Progenitor cell of endocrine pancreas (in vitro differentiated cells): ENCODE results near the gene HOXD10. TPM values are rescaled to one million over a fixed set of nuclear protein-coding genes. Genes with fewer than 3 reads are reported as not detected.

Experiments
- DNase-seq: peaks from one replicate; pipeline ENCODE4 v3.0.0; 2021; ENCODE audit warnings: low spot score; ENCODE audit not compliant: unreplicated experiment
- H3K27ac Mint-ChIP-seq: 2 replicates; pipeline ENCODE4 v1.8.0; 2021; ENCODE audit warnings: mild to moderate bottlenecking, moderate library complexity, mixed read lengths
- H3K27me3 Mint-ChIP-seq: 2 replicates; pipeline ENCODE4 v1.8.0; 2021; ENCODE audit warnings: mixed read lengths
- H3K36me3 Mint-ChIP-seq: 2 replicates; pipeline ENCODE4 v1.8.0; 2022; ENCODE audit warnings: mixed read lengths; ENCODE audit not compliant: insufficient read depth
- H3K4me1 Mint-ChIP-seq: 2 replicates; pipeline ENCODE4 v1.8.0; 2021; ENCODE audit warnings: low read depth, mixed read lengths
- H3K4me3 Mint-ChIP-seq: 2 replicates; pipeline ENCODE4 v1.8.0; 2021; ENCODE audit warnings: low read depth, mild to moderate bottlenecking, moderate library complexity, mixed read lengths
- H3K9me3 Mint-ChIP-seq: 2 replicates; pipeline ENCODE4 v1.8.0; 2021; ENCODE audit warnings: low read depth, mixed read lengths
- CTCF ChIP-seq: fragments of 200-600 bp; sonication (generic); IDR thresholded peaks from one replicate; pipeline ENCODE4 v1.5.0; 2021; ENCODE audit warnings: antibody characterized with exemption, mild to moderate bottlenecking; ENCODE audit not compliant: unreplicated experiment
- total RNA-seq: library from RNA; stranded (reverse); gene quantifications from 2 replicates; pipeline ENCODE4 v1.2.1, GENCODE V29; 2021

HOXD10 gene
- total RNA-seq, 1 donor from 2014 or later: not detected

- DNase-seq: no peak
These were observed 12.1 kb upstream of the HOXD10 start for GRCh38 chr2:176104316-176105077.

DNA sequence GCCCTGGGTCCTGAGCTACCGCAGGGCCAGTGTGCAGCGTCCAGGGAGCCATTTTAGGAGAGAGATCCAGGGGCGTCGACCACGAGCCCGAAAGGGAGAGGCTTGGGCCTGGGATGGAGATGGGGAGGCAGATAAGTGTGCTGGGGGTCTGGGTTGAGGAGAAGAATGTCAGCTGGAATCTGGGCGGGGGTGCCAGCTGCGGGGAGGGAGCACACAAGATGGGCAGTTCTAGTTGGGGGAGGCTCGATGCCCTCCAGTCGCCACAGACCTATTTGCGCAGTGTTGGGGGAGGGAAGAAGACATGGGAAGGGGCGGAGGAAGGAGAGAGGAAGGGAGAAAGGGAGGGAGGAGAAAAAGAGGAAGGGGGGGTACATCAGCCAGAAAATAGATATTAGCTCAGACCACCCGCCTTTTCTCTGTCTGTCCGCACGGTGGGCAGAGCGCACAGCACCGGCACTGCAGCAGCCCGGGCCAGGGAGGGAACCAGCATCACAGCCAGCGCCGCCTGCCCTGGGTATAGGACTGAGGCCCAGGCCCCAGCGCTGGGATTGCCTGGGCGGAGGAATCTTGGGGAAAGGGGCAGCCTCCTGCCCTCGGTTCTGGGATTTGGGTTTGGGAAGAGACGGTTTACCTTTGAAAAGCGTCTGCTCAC is 11.4 kb upstream of the HOXD10 start:
- no peak for TF ChIP-seq CTCF
- Mint-ChIP-seq H3K4me1 (peaks cover 3% of the 10 kb centered on the region), H3K9me3 (no peaks in the 10 kb centered on the region), H3K4me3 (no peak overlapping the region), H3K27me3 (peaks cover 90% of the 10 kb centered on the region), H3K36me3 (no peaks in the 10 kb centered on the region), H3K27ac (peak overlapping the region; percentile 38)
- no peak for DNase-seq

More at GRCh38 chr2:176104316-176105077, 12.1 kb upstream of the HOXD10 start:
- no peak overlapping the region for H3K4me3 Mint-ChIP-seq
- peaks cover 3% of the 10 kb centered on the region for H3K4me1 Mint-ChIP-seq
- peak overlapping the region; percentile 38 for H3K27ac Mint-ChIP-seq
- no peak for TF ChIP-seq CTCF
- peaks cover 88% of the 10 kb centered on the region for H3K27me3 Mint-ChIP-seq
- H3K9me3 Mint-ChIP-seq: no peaks in the 10 kb centered on the region
- no peaks in the 10 kb centered on the region for H3K36me3 Mint-ChIP-seq

DNA sequence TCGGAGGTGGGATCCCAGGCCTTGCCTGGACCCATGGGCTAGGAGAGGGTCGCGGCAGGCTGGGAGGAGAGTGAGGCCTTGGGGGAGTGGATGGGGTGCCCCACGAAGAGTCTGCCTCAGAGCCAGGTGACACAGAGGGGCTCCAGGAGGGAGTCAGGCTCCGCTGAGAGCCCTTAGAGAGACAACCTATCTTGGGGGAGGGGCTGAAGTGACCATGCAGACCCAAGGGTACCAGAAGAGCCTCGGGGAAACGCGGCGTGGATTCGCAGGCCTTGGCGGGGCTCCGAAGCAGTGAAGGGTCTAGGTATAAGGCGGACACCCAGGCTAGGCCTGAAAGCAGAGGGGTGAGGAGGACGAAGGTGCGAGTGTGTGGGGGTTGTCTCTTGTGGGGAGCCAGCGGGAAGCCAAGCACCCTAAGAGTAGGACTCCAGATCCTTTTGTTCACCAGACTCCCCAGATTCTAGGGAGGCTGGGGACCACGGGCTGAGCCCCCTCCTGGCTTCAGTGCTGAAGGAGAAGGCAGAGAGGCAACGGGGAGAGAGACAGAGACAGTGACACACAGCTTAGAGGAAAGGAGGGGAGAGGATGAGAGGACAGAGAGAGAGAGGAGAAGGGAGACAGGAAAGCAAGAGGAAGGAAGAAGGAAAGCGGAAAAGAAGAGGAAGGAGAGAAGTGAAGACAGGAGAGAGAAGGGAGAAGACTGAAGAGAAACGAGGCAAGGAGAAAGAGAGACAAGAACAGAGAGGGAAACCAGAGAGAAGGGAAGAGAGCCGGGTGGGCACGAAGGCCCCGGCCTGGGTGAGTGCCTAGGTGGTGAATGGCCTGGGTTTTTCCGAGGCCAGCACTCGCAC is 10.6 kb upstream of the HOXD10 start:
- Mint-ChIP-seq H3K27ac (peak overlapping the region; percentile 71), H3K9me3 (no peaks in the 10 kb centered on the region), H3K4me1 (peaks cover 3% of the 10 kb centered on the region), H3K36me3 (no peaks in the 10 kb centered on the region), H3K4me3 (no peak overlapping the region), H3K27me3 (peaks cover 90% of the 10 kb centered on the region)
- no peak for DNase-seq
- TF ChIP-seq CTCF: no peak

- peaks cover 90% of the 10 kb centered on the region for H3K27me3 Mint-ChIP-seq
- TF ChIP-seq CTCF: no peak
- H3K4me3 Mint-ChIP-seq: peak within 1 kb of the TSS; percentile 1
- H3K27ac Mint-ChIP-seq: peak within 1 kb of the TSS; percentile 71
- no peak for DNase-seq
- H3K9me3 Mint-ChIP-seq: no peaks in the 10 kb centered on the region
- H3K36me3 Mint-ChIP-seq: no peaks in the 10 kb centered on the region
- H3K4me1 Mint-ChIP-seq: peaks cover 3% of the 10 kb centered on the region
These were observed 9.7 kb upstream of the HOXD10 start, which contains the start of gene HOXD11 for GRCh38 chr2:176106581-176107539. TSS of gene HOXD11 (plus strand) at chr2:176107280. CDS start at chr2:176107356, 76 bp downstream.
